Tibial nerve (tissue), 4 donors: ENCODE data around the gene ATF5. TPM values are rescaled to one million over a fixed set of nuclear protein-coding genes. Genes with fewer than 3 reads are reported as not detected.
"Not testable (repeated sequence)": the region's sequence is repeated elsewhere in the genome, so short reads cannot be mapped to it uniquely, and the experiment has no call there.

Experiments
- DNase-seq, 2 donors: peaks; one replicate each; pipeline ENCODE4 v3.0.0-alpha.2; 2019; ENCODE audit warnings: low spot score in 2 of 2
- H3K27ac ChIP-seq, 4 donors: fragments of 200-600 bp; sonication (generic) in 3 of 4; one replicate each; pipeline ENCODE4 v1.5.1; 2017 to 2019; ENCODE audit warnings: mild to moderate bottlenecking in 1 of 4
- H3K27me3 ChIP-seq, 2 donors: fragments of 200-600 bp; sonication (generic) in 1 of 2; one replicate each; pipeline versions ENCODE4 v1.5.1 to v1.6.0; 2017 to 2019
- H3K36me3 ChIP-seq, 3 donors: fragments of 200-600 bp; sonication (generic); one replicate each; pipeline ENCODE4 v1.5.1; 2018 to 2019
- H3K4me1 ChIP-seq, 4 donors: fragments of 200-600 bp; sonication (generic) in 3 of 4; one replicate each; pipeline ENCODE4 v1.5.1; 2017 to 2019
- H3K4me3 ChIP-seq, 4 donors: fragments of 200-600 bp; sonication (generic) in 3 of 4; one replicate each; pipeline ENCODE4 v1.5.1; 2017 to 2019; ENCODE audit warnings: mild to moderate bottlenecking in 1 of 4, moderate library complexity in 1 of 4
- H3K9me3 ChIP-seq, 4 donors: fragments of 200-600 bp; sonication (generic) in 3 of 4; one replicate each; pipeline ENCODE4 v1.5.1; 2017 to 2019
- CTCF ChIP-seq, 5 experiments: fragments of 200-600 bp in 3 of 5; fragments of 450-650 bp in 2 of 5; sonication (generic) in 3 of 5; IDR thresholded peaks; one replicate each; pipeline ENCODE4 v1.5.1; 2016 to 2019; ENCODE audit warnings: antibody characterized with exemption in 5 of 5, mild to moderate bottlenecking in 3 of 5, moderate library complexity in 2 of 5
- EP300 ChIP-seq, 2 donors: sonication (generic); formaldehyde crosslinking; IDR thresholded peaks; one replicate each; pipeline ENCODE4 v1.6.1; 2017; ENCODE audit warnings: antibody characterized with exemption in 2 of 2, mild to moderate bottlenecking in 1 of 2
- POLR2A ChIP-seq, 2 donors: fragments of 450-650 bp; IDR thresholded peaks; one replicate each; pipeline ENCODE4 v1.6.1; 2017; ENCODE audit warnings: antibody characterized with exemption in 2 of 2, mild to moderate bottlenecking in 2 of 2, moderate library complexity in 2 of 2
- WGBS, 2 donors: methylation state at CpG; one replicate each; pipeline ENCODE4 v1.1.5; 2018; 5-methylcytosine and 5-hydroxymethylcytosine counted together
- total RNA-seq, 4 donors: library from RNA; depleted of rRNA; stranded (reverse); fragments of >200 nt; gene quantifications; one replicate each; pipeline ENCODE4 v1.1.0, GENCODE V29; 2016

Gene ATF5
- total RNA-seq, 4 donors from 2014 or later: 12.6 to 19.0 (median 14.8) TPM

- DNase-seq: no peak
- H3K4me1 ChIP-seq: peaks cover 0 to 10% (median 5%) of the 10 kb centered on the region in 4 donors
- H3K36me3 ChIP-seq: no peaks in the 10 kb centered on the region
- H3K4me3 ChIP-seq: no peak overlapping the region
- H3K27ac ChIP-seq: no peak overlapping the region
- no peak for TF ChIP-seq CTCF (IDR thresholded peaks at IDR 0.05)
- TF ChIP-seq POLR2A (IDR thresholded peaks at IDR 0.05): no peak
- no peak for TF ChIP-seq EP300 (IDR thresholded peaks at IDR 0.05)
- no peaks in the 10 kb centered on the region for H3K27me3 ChIP-seq
- WGBS, 2 donors: 80 to 81% methylated on average over 6 to 7 of the region's 7 CpGs
- no peaks in the 10 kb centered on the region for H3K9me3 ChIP-seq
Observed at GRCh38 chr19:49939721-49940481, 10.9 kb downstream of the ATF5 start.

GRCh38 chr19:49940482-49940791 is 11.4 kb downstream of the ATF5 start:
- Histone ChIP-seq H3K36me3 (no peaks in the 10 kb centered on the region), H3K27me3 (no peaks in the 10 kb centered on the region), H3K27ac (no peak overlapping the region), H3K9me3 (no peaks in the 10 kb centered on the region), H3K4me3 (no peak overlapping the region), H3K4me1 (peaks cover 0 to 10% (median 5%) of the 10 kb centered on the region in 4 donors)
- whole genome bisulfite sequencing, 2 donors: 89 to 97% methylated on average over 5 of the region's 5 CpGs
- TF ChIP-seq EP300 (IDR thresholded peaks at IDR 0.05): no peak
- TF ChIP-seq POLR2A (IDR thresholded peaks at IDR 0.05): no peak
- TF ChIP-seq CTCF (IDR thresholded peaks at IDR 0.05): no peak
- no peak for DNase-seq

GRCh38 chr19:49944567-49944966 is 15.6 kb downstream of the ATF5 start:
- H3K4me3 ChIP-seq, H3K27me3 ChIP-seq, H3K9me3 ChIP-seq, H3K27ac ChIP-seq, DNase-seq, H3K4me1 ChIP-seq, H3K36me3 ChIP-seq: not testable (repeated sequence)
- 86 to 87% methylated on average over 5 of the region's 5 CpGs for WGBS, 2 donors

GRCh38 chr19:49946415-49946814 is 17.4 kb downstream of the ATF5 start:
- 81 to 85% methylated on average over 8 of the region's 8 CpGs for WGBS, 2 donors
- Histone ChIP-seq H3K4me1 (peaks cover 0 to under 1% (median 0%) of the 10 kb centered on the region in 4 donors), H3K27ac (no peak overlapping the region), H3K9me3 (no peaks in the 10 kb centered on the region), H3K36me3 (no peaks in the 10 kb centered on the region), H3K27me3 (no peaks in the 10 kb centered on the region), H3K4me3 (no peak overlapping the region)
- TF ChIP-seq POLR2A (IDR thresholded peaks at IDR 0.05) (no peak), EP300 (IDR thresholded peaks at IDR 0.05) (no peak), CTCF (IDR thresholded peaks at IDR 0.05) (no peak)
- DNase-seq: no peak

GRCh38 chr19:49949742-49950589 is 21.0 kb downstream of the ATF5 start:
- no peak for DNase-seq
- Histone ChIP-seq H3K27me3 (no peaks in the 10 kb centered on the region), H3K27ac (no peak overlapping the region), H3K4me3 (no peak overlapping the region), H3K4me1 (peaks cover 0 to 34% (median 10%) of the 10 kb centered on the region in 4 donors), H3K36me3 (no peaks in the 10 kb centered on the region), H3K9me3 (no peaks in the 10 kb centered on the region)
- no peak for TF ChIP-seq EP300 (IDR thresholded peaks at IDR 0.05)
- no peak for TF ChIP-seq POLR2A (IDR thresholded peaks at IDR 0.05)
- TF ChIP-seq CTCF (IDR thresholded peaks at IDR 0.05): no peak
- WGBS, 2 donors: 62 to 65% methylated on average over 11 of the region's 11 CpGs
